Loucy (cell line): ENCODE measurements around the gene VILL.

Experiments used
- H2AFZ ChIP-seq: fragments of 200-600 bp; sonication (generic); 2 replicates; pipeline ENCODE4 v1.6.0; 2016; ENCODE audit warnings: antibody characterized with exemption, mild to moderate bottlenecking, low read length, moderate library complexity
- H3F3A ChIP-seq: fragments of 200-600 bp; 2 replicates; pipeline ENCODE4 v1.6.0; 2016; ENCODE audit warnings: antibody characterized with exemption, low read depth, mild to moderate bottlenecking
- H3K27me3 ChIP-seq: fragments of 200-600 bp; sonication (generic); 2 replicates; pipeline ENCODE4 v1.6.1; 2014; ENCODE audit warnings: low read length, mild to moderate bottlenecking; ENCODE audit not compliant: insufficient read depth, poor library complexity, severe bottlenecking
- H3K36me3 ChIP-seq: fragments of 200-600 bp; sonication (generic); 2 replicates; pipeline ENCODE4 v1.6.1; 2016; ENCODE audit warnings: low read length; ENCODE audit not compliant: insufficient read depth
- H3K4me1 ChIP-seq: fragments of 200-600 bp; sonication (generic); 2 replicates; pipeline ENCODE4 v1.5.1; 2014; ENCODE audit warnings: low read length, mild to moderate bottlenecking; ENCODE audit not compliant: insufficient read depth, poor library complexity, severe bottlenecking
- H3K4me2 ChIP-seq: fragments of 200-600 bp; sonication (generic); 2 replicates; pipeline ENCODE4 v1.6.0; 2014; ENCODE audit warnings: antibody characterized with exemption, low read length, low read depth, mild to moderate bottlenecking; ENCODE audit not compliant: poor library complexity, severe bottlenecking
- H3K4me3 ChIP-seq: fragments of 200-600 bp; sonication (generic); 2 replicates; pipeline ENCODE4 v1.5.1; 2014; ENCODE audit warnings: low read length, mild to moderate bottlenecking, mixed read lengths; ENCODE audit not compliant: poor library complexity, severe bottlenecking
- H3K79me2 ChIP-seq: fragments of 200-600 bp; sonication (generic); 2 replicates; pipeline ENCODE4 v1.6.1; 2014; ENCODE audit warnings: low read length; ENCODE audit not compliant: insufficient read depth
- H3K9ac ChIP-seq: fragments of 200-600 bp; sonication (generic); 2 replicates; pipeline ENCODE4 v1.6.0; 2014; ENCODE audit warnings: mild to moderate bottlenecking, low read depth, low read length, moderate library complexity; ENCODE audit not compliant: poor library complexity, severe bottlenecking
- H3K9me2 ChIP-seq: fragments of 200-600 bp; sonication (generic); replicated peaks from 2 replicates; pipeline ENCODE4 v1.6.1; 2016; ENCODE audit warnings: low read depth, low read length, mixed read lengths
- H3K9me3 ChIP-seq: fragments of 200-600 bp; sonication (generic); 2 replicates; pipeline ENCODE4 v1.6.1; 2014; ENCODE audit warnings: mild to moderate bottlenecking, antibody characterized with exemption, low read length, low read depth; ENCODE audit not compliant: insufficient read depth
- H4K20me1 ChIP-seq: fragments of 200-600 bp; sonication (generic); 2 replicates; pipeline ENCODE4 v1.6.0; 2014; ENCODE audit warnings: antibody characterized with exemption, low read length, mild to moderate bottlenecking; ENCODE audit not compliant: insufficient read depth, poor library complexity, severe bottlenecking
- EZH2phosphoT487 ChIP-seq: fragments of 200-600 bp; IDR thresholded peaks from 2 replicates; pipeline ENCODE4 v1.6.1; 2018; ENCODE audit warnings: antibody characterized with exemption, mild to moderate bottlenecking, moderate library complexity, borderline replicate concordance
- TF ChIP-seq, protein P1 (sequence below): fragments of 200-600 bp; sonication (generic); conservative IDR thresholded peaks from 2 replicates; pipeline ENCODE4 v1.5.1; 2014; ENCODE audit warnings: mild to moderate bottlenecking, antibody characterized with exemption, low read length

The VILL gene

DNA sequence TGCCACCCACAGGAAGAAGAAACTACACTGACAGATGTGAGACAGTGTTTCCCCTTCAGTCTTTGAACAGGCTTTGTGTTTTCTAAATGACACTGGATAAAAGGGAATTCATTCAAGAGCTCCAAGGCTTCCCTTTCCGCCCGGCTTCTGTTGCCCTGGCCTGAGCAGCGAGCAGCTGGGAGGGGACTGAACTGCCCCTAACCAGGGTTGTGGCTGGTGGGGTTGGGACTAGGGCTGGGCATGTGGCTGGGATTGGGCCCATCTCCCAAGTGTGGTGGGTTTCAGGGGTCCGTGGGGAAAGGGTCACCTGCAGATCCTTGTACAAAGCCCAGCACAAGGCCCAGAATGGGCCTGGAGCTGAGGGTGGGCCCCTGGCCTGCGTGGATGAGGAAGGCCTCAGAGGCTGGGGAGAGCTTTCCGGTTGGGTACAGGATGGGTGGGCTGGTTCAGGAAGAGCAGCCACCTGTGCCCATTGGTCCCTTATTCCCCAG, 10.4 kb downstream of the VILL start:
- no peaks in the 10 kb centered on the region for H3K9me2 ChIP-seq
- no peak for TF ChIP-seq EZH2phosphoT487
- TF ChIP-seq, protein P1, sequence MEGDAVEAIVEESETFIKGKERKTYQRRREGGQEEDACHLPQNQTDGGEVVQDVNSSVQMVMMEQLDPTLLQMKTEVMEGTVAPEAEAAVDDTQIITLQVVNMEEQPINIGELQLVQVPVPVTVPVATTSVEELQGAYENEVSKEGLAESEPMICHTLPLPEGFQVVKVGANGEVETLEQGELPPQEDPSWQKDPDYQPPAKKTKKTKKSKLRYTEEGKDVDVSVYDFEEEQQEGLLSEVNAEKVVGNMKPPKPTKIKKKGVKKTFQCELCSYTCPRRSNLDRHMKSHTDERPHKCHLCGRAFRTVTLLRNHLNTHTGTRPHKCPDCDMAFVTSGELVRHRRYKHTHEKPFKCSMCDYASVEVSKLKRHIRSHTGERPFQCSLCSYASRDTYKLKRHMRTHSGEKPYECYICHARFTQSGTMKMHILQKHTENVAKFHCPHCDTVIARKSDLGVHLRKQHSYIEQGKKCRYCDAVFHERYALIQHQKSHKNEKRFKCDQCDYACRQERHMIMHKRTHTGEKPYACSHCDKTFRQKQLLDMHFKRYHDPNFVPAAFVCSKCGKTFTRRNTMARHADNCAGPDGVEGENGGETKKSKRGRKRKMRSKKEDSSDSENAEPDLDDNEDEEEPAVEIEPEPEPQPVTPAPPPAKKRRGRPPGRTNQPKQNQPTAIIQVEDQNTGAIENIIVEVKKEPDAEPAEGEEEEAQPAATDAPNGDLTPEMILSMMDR: no peak
- H3K36me3 ChIP-seq: peaks cover 15% of the 10 kb centered on the region; the same call in 1 of the 2 replicates
- H4K20me1 ChIP-seq: no peaks in the 10 kb centered on the region
- no peaks in the 10 kb centered on the region for H3K4me1 ChIP-seq
- no peaks in the 10 kb centered on the region for H3K27me3 ChIP-seq
- no peak overlapping the region for H3K4me2 ChIP-seq
- H3K4me3 ChIP-seq: no peak overlapping the region
- H3K79me2 ChIP-seq: no peaks in the 10 kb centered on the region
- no peaks in the 10 kb centered on the region for H3F3A ChIP-seq
- no peak overlapping the region for H3K9ac ChIP-seq
- no peaks in the 10 kb centered on the region for H3K9me3 ChIP-seq
- H2AFZ ChIP-seq: no peak overlapping the region

DNA sequence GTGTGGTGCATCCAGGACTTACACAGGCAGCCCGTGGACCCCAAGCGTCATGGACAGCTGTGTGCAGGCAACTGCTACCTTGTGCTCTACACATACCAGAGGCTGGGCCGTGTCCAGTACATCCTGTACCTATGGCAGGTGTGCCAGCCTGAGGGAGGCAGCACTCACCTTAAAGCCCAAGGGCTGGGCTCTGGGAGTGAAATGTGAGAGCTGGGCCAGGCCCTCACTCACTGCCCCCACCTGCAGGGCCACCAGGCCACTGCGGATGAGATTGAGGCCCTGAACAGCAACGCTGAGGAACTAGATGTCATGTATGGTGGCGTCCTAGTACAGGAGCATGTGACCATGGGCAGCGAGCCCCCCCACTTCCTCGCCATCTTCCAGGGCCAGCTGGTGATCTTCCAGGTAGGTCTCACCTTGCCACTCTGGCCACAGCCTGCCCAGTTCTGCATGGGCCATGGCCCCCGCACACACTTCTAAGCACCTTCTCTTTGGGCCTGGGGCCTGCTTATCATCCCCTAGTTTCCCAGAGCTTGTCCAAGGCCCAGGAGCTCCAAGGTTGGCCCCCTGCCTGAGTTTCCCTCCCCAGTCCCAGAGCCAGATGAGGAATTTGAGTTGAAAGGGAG, 11.0 kb downstream of the VILL start:
- H3K4me1 ChIP-seq: no peaks in the 10 kb centered on the region
- H3K27me3 ChIP-seq: no peaks in the 10 kb centered on the region
- no peak overlapping the region for H3K9ac ChIP-seq
- H3K79me2 ChIP-seq: no peaks in the 10 kb centered on the region
- no peak overlapping the region for H3K4me3 ChIP-seq
- no peak overlapping the region for H2AFZ ChIP-seq
- peaks cover 15% of the 10 kb centered on the region; the same call in 1 of the 2 replicates for H3K36me3 ChIP-seq
- no peaks in the 10 kb centered on the region for H3K9me2 ChIP-seq
- TF ChIP-seq, protein P1: peak; percentile 42
- TF ChIP-seq EZH2phosphoT487: no peak
- H3F3A ChIP-seq: no peaks in the 10 kb centered on the region
- H4K20me1 ChIP-seq: no peaks in the 10 kb centered on the region
- no peak overlapping the region for H3K4me2 ChIP-seq
- no peaks in the 10 kb centered on the region for H3K9me3 ChIP-seq

DNA sequence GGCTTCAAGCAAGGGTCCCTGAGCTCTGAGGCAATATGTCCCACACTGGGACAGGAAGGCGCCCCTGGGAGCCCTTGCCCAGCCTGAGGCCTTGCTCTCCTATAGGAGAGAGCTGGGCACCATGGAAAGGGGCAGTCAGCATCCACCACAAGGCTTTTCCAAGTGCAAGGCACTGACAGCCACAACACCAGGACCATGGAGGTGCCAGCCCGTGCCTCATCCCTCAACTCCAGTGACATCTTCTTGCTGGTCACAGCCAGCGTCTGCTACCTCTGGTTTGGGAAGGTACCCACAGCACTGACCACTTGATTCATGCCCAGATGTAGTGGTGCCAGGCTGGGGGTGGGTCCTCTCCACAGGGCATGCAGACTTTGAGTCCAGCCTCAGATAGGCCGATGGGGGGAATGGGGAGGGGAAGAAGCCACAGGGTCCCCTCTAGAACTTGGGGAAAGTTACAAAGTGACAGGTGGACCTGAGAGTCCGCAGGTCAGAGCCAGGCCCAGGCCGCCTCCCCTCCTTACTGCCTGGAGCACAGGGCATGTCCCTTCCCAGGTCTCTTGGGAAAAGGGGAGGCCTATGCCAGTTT, 11.8 kb downstream of the VILL start:
- H3K36me3 ChIP-seq: peaks cover 22% of the 10 kb centered on the region; the same call in 1 of the 2 replicates

More for the DNA sequence above, 11.8 kb downstream of the VILL start:
- no peaks in the 10 kb centered on the region for H3K9me3 ChIP-seq
- H3K27me3 ChIP-seq: no peaks in the 10 kb centered on the region
- H4K20me1 ChIP-seq: no peaks in the 10 kb centered on the region
- no peaks in the 10 kb centered on the region for H3K79me2 ChIP-seq
- no peaks in the 10 kb centered on the region for H3K4me1 ChIP-seq
- H2AFZ ChIP-seq: no peak overlapping the region
- H3K4me3 ChIP-seq: no peak overlapping the region
- no peaks in the 10 kb centered on the region for H3F3A ChIP-seq
- no peak for TF ChIP-seq EZH2phosphoT487
- TF ChIP-seq, protein P1: no peak
- no peaks in the 10 kb centered on the region for H3K9me2 ChIP-seq
- no peak overlapping the region for H3K4me2 ChIP-seq
- H3K9ac ChIP-seq: no peak overlapping the region
